ENCODE results near the gene LARGE2. TPM values are rescaled to one million over a fixed set of nuclear protein-coding genes. Genes with fewer than 3 reads are reported as not detected.

The LARGE2 gene
- total RNA-seq = not detected in 2 replicates

GRCh38 chr11:45922425-45923082, at the start of gene LARGE2:
LARGE2 (plus strand) TSS chr11:45922656; CDS start chr11:45922883, 227 bp downstream.

DNA sequence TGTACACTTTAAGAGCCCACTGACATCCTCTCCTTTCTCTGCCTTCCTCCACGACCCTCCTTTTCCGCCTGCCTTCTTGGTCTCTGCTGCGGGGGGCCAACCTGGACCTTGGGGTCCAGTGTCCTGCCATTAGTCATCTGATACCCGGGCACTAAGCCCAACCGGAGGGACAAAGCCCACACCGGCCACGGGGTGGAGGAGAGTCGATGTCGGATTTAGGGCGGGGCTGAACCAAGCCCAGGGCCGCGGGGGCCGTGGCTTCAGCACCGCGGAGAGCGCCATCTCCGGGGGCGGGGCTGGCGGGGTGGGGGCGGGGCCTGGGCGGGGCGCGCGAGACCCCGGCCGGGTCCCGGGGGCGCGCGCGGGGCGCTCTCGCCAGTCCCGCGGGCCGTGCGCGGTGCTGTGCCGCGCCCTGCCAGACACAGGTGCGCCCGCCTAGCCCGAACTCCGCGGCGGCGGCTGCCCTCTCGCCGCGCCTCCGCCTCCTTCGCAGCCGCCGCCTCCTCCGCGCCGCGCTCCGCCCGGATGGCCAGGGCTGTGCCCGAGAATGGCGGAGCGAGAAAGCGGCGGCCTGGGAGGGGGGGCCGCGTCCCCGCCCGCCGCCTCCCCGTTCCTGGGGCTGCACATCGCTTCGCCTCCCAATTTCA, 37.1 kb upstream of the LARGE2 start, which contains the start of gene MAPK8IP1:
Gene MAPK8IP1 (plus strand): TSS at position 378 of the 647 bp plus-strand sequence. CDS start 170 bp downstream, at position 548.

GRCh38 chr11:45906965-45907611, 15.4 kb upstream of the LARGE2 start, which contains the start of gene FREY1:
FREY1 (minus strand) TSS chr11:45907271; CDS start chr11:45907245, 26 bp downstream.

DNA sequence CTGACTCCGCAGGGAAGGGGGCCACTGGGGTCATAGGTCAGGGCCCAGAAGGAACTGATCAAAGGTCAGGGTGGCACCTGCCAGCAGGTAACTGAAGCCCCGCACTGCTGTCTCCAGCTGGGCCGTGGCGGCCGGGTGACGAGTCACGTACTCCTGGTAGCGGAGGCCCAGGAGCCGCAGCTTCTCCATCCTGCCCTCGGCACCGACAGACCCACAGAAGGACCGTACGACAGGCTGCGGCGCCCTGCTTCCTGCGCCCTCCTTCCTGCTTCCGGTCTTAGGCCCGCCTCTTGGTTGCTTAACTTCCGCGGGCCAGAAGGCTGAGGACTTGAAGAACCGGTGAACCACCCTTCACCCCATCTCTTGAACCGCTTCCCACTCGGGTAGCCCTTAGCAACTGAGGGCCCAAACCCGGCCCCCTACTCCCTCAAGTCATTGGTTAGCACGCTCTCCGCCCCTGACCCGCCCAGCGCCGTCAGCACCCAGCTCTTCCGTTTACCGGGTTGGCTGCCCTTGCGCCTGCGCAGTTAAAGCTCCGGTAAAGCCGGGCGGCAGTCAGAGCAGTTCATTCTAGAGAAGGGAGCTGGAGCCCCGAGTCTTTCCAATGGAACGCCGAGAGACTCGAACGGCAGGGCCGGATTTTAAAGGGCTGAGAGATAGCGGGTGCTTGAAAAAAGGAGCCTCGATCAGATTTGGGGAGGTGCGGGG, 4.7 kb upstream of the LARGE2 start, which contains the start of gene PEX16:
Gene PEX16 (minus strand): TSS at position 255 of the 708 bp plus-strand sequence. CDS start 66 bp downstream, at position 189.

Other genes starting within 250 kb of the LARGE2 start
- gene SLC35C1, start 117.5 kb upstream of the LARGE2 start, total RNA-seq = 8.8 and 10.9 TPM in 2 replicates
- gene CRY2, start 75.2 kb upstream of the LARGE2 start, total RNA-seq = 10.7 and 13.3 TPM in 2 replicates
- gene MAPK8IP1, start 37.0 kb upstream of the LARGE2 start, total RNA-seq = 7.3 and 7.4 TPM in 2 replicates
- gene FREY1, start 15.4 kb upstream of the LARGE2 start, total RNA-seq = 1.5 and 2.3 TPM in 2 replicates
- gene PEX16, start 4.8 kb upstream of the LARGE2 start, total RNA-seq = 29.7 and 30.9 TPM in 2 replicates
- gene PHF21A, start 198.8 kb downstream of the LARGE2 start, total RNA-seq = 10.7 and 14.5 TPM in 2 replicates

Measured in subcutaneous preadipocyte (primary cell).